K562 (cell line): Measurements from ENCODE around the gene SEC63.

Experiments
- CTCF ChIP-seq, 3 experiments: IDR thresholded peaks in 2 of 3; conservative IDR thresholded peaks in 1 of 3; 2 replicates each; pipeline ENCODE4 v1.5.1; 2011 to 2012; ENCODE audit warnings: low read length in 3 of 3, mild to moderate bottlenecking in 3 of 3, control low read depth in 2 of 3, improper control_type of control experiment in 1 of 3, inconsistent platforms in 1 of 3, low read depth in 1 of 3, mixed read lengths in 1 of 3, moderate library complexity in 1 of 3; ENCODE audit not compliant: insufficient read depth in 2 of 3
- E2F6 ChIP-seq, 2 experiments: IDR thresholded peaks; 2 replicates each; pipeline ENCODE4 v1.6.1; 2011; ENCODE audit warnings: borderline replicate concordance in 1 of 2, control low read depth in 1 of 2, low read depth in 1 of 2, low read length in 1 of 2, mild to moderate bottlenecking in 1 of 2, mixed read lengths in 1 of 2, moderate library complexity in 1 of 2; ENCODE audit not compliant: insufficient read depth in 1 of 2, insufficient read length in 1 of 2, poor library complexity in 1 of 2, severe bottlenecking in 1 of 2; ENCODE audit errors: extremely low read depth in 1 of 2
- RAD21 ChIP-seq, 2 experiments: fragments of 250-450 bp in 1 of 2; fragments of 450-650 bp in 1 of 2; sonication (Bioruptor Pico) in 1 of 2; formaldehyde crosslinking in 1 of 2; IDR thresholded peaks in 1 of 2; conservative IDR thresholded peaks in 1 of 2; 2 replicates each; pipeline versions ENCODE4 v1.4.0 to v1.8.0; 2020 to 2022; ENCODE audit warnings: mild to moderate bottlenecking in 2 of 2, moderate library complexity in 1 of 2

- TF ChIP-seq CTCF (IDR thresholded peaks at IDR 0.05 in 2 of 3, conservative IDR thresholded peaks at IDR 0.05 in 1 of 3; ENCODE audit: insufficient read depth in 2 of 3, low read depth in 1 of 3, low read length in 3 of 3) (no peak), E2F6 (IDR thresholded peaks at IDR 0.05; ENCODE audit: borderline replicate concordance in 1 of 2, extremely low read depth in 1 of 2, insufficient read depth in 1 of 2, insufficient read length in 1 of 2, low read depth in 1 of 2, low read length in 1 of 2, poor library complexity in 1 of 2, severe bottlenecking in 1 of 2) (no peak), RAD21 (CRISPR knock-in tag; conservative IDR thresholded peaks at IDR 0.05 in 1 of 2, IDR thresholded peaks at IDR 0.05 in 1 of 2) (no peak)
Observed at GRCh38 chr6:107956181-107956580, 1.8 kb downstream of the SEC63 start.
